OCI-LY7 (cell line): ENCODE measurements around the gene HSD17B14. TPM values are rescaled to one million over a fixed set of nuclear protein-coding genes. Genes with fewer than 3 reads are reported as not detected.

Experiments
- BruUV-seq: library from RNA; stranded (reverse); fragments of 400-500 nt; replicated peaks from 2 replicates; lab custom pipeline; 2021; lab: Mats Ljungman, UMichigan
- CTCF ChIA-PET: fragments of 300-600 bp; sonication (Branson Sonifier 250); formaldehyde crosslinking; loops from one replicate; lab custom pipeline; 2022; ENCODE audit warnings: antibody characterized with exemption; ENCODE audit not compliant: unreplicated experiment; lab: Charles Lee
- POLR2A ChIA-PET: fragments of 300-600 bp; sonication (Branson Sonifier 250); formaldehyde crosslinking; loops from one replicate; lab custom pipeline; 2022; ENCODE audit warnings: antibody characterized with exemption; lab: Charles Lee
- DNase-seq: peaks from one replicate; pipeline ENCODE4 v3.0.0-alpha.2; 2015; ENCODE audit warnings: low spot score
- H2AFZ ChIP-seq: fragments of 200-600 bp; sonication (generic), shearing (Covaris generic); 2 replicates; pipeline ENCODE4 v1.6.1; 2014; ENCODE audit warnings: mild to moderate bottlenecking, antibody characterized with exemption, low read length, moderate library complexity
- H3K27ac ChIP-seq: fragments of 200-600 bp; sonication (generic); 2 replicates; pipeline ENCODE4 v1.5.1; 2014; ENCODE audit warnings: mixed run types, low read depth, mild to moderate bottlenecking, moderate library complexity, low read length, inconsistent platforms; ENCODE audit not compliant: poor library complexity, severe bottlenecking
- H3K36me3 ChIP-seq: fragments of 200-600 bp; sonication (generic); 2 replicates; pipeline ENCODE4 v1.6.1; 2014; ENCODE audit warnings: mild to moderate bottlenecking, antibody characterized with exemption, low read length, moderate library complexity, mixed read lengths; ENCODE audit not compliant: insufficient read depth
- H3K4me1 ChIP-seq: fragments of 200-600 bp; sonication (generic); 2 replicates; pipeline ENCODE4 v1.5.1; 2014; ENCODE audit warnings: mild to moderate bottlenecking, low read length; ENCODE audit not compliant: insufficient read depth, poor library complexity, severe bottlenecking
- H3K4me2 ChIP-seq: fragments of 200-600 bp; sonication (generic); 2 replicates; pipeline ENCODE4 v1.6.1; 2014; ENCODE audit warnings: mild to moderate bottlenecking, low read length
- H3K4me3 ChIP-seq: fragments of 200-600 bp; sonication (generic); 2 replicates; pipeline ENCODE4 v1.5.1; 2014; ENCODE audit warnings: mild to moderate bottlenecking, low read depth, low read length; ENCODE audit not compliant: poor library complexity, severe bottlenecking
- H3K79me2 ChIP-seq: fragments of 200-600 bp; sonication (generic); 2 replicates; pipeline ENCODE4 v1.6.1; 2016; ENCODE audit warnings: low read depth, mild to moderate bottlenecking, low read length, moderate library complexity, mixed read lengths; ENCODE audit not compliant: insufficient read depth
- H3K9me2 ChIP-seq: fragments of 200-600 bp; sonication (generic); 2 replicates; pipeline ENCODE4 v1.6.1; 2016; ENCODE audit warnings: mild to moderate bottlenecking, low read length, mixed read lengths; ENCODE audit not compliant: insufficient read depth
- H3K9me3 ChIP-seq: fragments of 200-600 bp; sonication (generic); 2 replicates; pipeline ENCODE4 v1.6.1; 2014; ENCODE audit warnings: mild to moderate bottlenecking, mixed run types, low read length, mixed read lengths
- H4K20me1 ChIP-seq: fragments of 200-600 bp; sonication (generic); 2 replicates; pipeline ENCODE4 v1.6.1; 2014; ENCODE audit warnings: mild to moderate bottlenecking, antibody characterized with exemption, low read length, moderate library complexity, mixed read lengths; ENCODE audit not compliant: insufficient read depth
- CTCF ChIP-seq: fragments of 200-600 bp; sonication (generic); conservative IDR thresholded peaks from 2 replicates; pipeline ENCODE4 v1.5.1; 2014; ENCODE audit warnings: mild to moderate bottlenecking, antibody characterized with exemption, low read length, moderate library complexity, mixed read lengths
- EZH2phosphoT487 ChIP-seq: fragments of 200-600 bp; sonication (generic); IDR thresholded peaks from 2 replicates; pipeline ENCODE4 v1.6.1; 2018; ENCODE audit warnings: low read depth, borderline replicate concordance, mild to moderate bottlenecking, mixed run types, antibody characterized with exemption, low read length, moderate library complexity, mixed read lengths
- intact Hi-C: fragments of 100-400 bp; cut with micrococcal nuclease; formaldehyde crosslinking; loops from one replicate; pipeline ENCODE4 v1.10.0; 2022; ENCODE audit not compliant: unreplicated experiment
- total RNA-seq, 2 experiments: library from RNA; depleted of rRNA in 1 of 2; stranded (reverse); fragments of >200 nt in 1 of 2; shearing (Covaris generic) in 1 of 2; gene quantifications; 2 replicates each; pipeline ENCODE4 v1.2.3, GENCODE V29; 2014 to 2022

Gene HSD17B14
- total RNA-seq, 2 experiments from 2014 or later: 1.8 to 4.5 TPM

- Histone ChIP-seq H3K79me2 (no peaks in the 10 kb centered on the region), H4K20me1 (no peaks in the 10 kb centered on the region), H3K36me3 (no peaks in the 10 kb centered on the region), H3K27ac (no peak overlapping the region), H3K9me2 (no peaks in the 10 kb centered on the region), H3K4me1 (peaks cover 5% of the 10 kb centered on the region), H3K4me2 (no peak overlapping the region), H2AFZ (no peak overlapping the region), H3K4me3 (no peak overlapping the region), H3K9me3 (no peaks in the 10 kb centered on the region)
- no TSS peak for BruUV-seq
- DNase-seq: no peak
- no peak for TF ChIP-seq EZH2phosphoT487
- no peak for TF ChIP-seq CTCF
- POLR2A ChIA-PET: interaction anchor here (0.5 to 1.5 kb wide), 2 partner anchors 41 to 92 kb away, joined by 5 to 6 read pairs; partner anchors contain the start of gene HSD17B14
- intact Hi-C loops: loop anchor here (1.0 to 2.0 kb wide), 2 partner anchors 40 to 175 kb away; no protein-coding TSS in a partner anchor
- CTCF ChIA-PET: interaction anchor here (0.6 to 1.1 kb wide), 3 partner anchors 16 to 174 kb away, joined by 3 to 5 read pairs (median 4); no protein-coding TSS in a partner anchor
Measured at GRCh38 chr19:48795685-48796070, 40.6 kb downstream of the HSD17B14 start.

- no TSS peak for BruUV-seq
- Histone ChIP-seq H3K4me1 (peaks cover 5% of the 10 kb centered on the region), H3K36me3 (no peaks in the 10 kb centered on the region), H3K4me3 (peak overlapping the region; percentile 68), H4K20me1 (no peaks in the 10 kb centered on the region), H3K79me2 (no peaks in the 10 kb centered on the region), H3K9me2 (no peaks in the 10 kb centered on the region), H3K27ac (no peak overlapping the region), H3K9me3 (no peaks in the 10 kb centered on the region), H3K4me2 (peak overlapping the region; percentile 65), H2AFZ (peak overlapping the region; percentile 28; the same call in 1 of the 2 replicates)
- ChIA-PET POLR2A (interaction anchor here (0.5 to 1.5 kb wide), 3 partner anchors 41 to 236 kb away, joined by 3 to 6 read pairs (median 5); partner anchors contain the start of genes CGB2 and HSD17B14), CTCF (interaction anchor here (0.6 to 1.1 kb wide), 3 partner anchors 16 to 174 kb away, joined by 3 to 5 read pairs (median 4); no protein-coding TSS in a partner anchor)
- intact Hi-C loops: loop anchor here (1.0 to 2.0 kb wide), 2 partner anchors 40 to 176 kb away; no protein-coding TSS in a partner anchor
- peak; percentile 93 for DNase-seq
- no peak for TF ChIP-seq EZH2phosphoT487
- TF ChIP-seq CTCF: peak; percentile 99
Measured at GRCh38 chr19:48795055-48795684, 41.1 kb downstream of the HSD17B14 start.

GRCh38 chr19:48794291-48794690 lies 42.0 kb downstream of the HSD17B14 start:
- Histone ChIP-seq H2AFZ (no peak overlapping the region), H3K36me3 (no peaks in the 10 kb centered on the region), H3K4me2 (no peak overlapping the region), H3K79me2 (no peaks in the 10 kb centered on the region), H3K9me3 (no peaks in the 10 kb centered on the region), H3K9me2 (no peaks in the 10 kb centered on the region), H3K4me1 (peaks cover 5% of the 10 kb centered on the region), H4K20me1 (no peaks in the 10 kb centered on the region), H3K4me3 (no peak overlapping the region), H3K27ac (no peak overlapping the region)
- no TSS peak for BruUV-seq
- intact Hi-C loops: loop anchor here (2.0 kb wide), 1 partner anchor 177 kb away; no protein-coding TSS in a partner anchor
- no peak for DNase-seq
- ChIA-PET POLR2A (no interaction called here), CTCF (no interaction called here)
- TF ChIP-seq EZH2phosphoT487 (no peak), CTCF (no peak)
